ENCODE data around the gene PRR5L.
A peak's percentile ranks its signal among the peaks of the same experiment; 100 is the strongest.
"Not testable (repeated sequence)": the region's sequence is repeated elsewhere in the genome, so short reads cannot be mapped to it uniquely, and the experiment has no call there.

PRR5L gene

GRCh38 chr11:36469881-36470802, 174.1 kb downstream of the PRR5L start:
- no peak for DNase-seq

- DNase-seq, result peak; percentile 20
Measured at GRCh38 chr11:36471577-36471976, 175.5 kb downstream of the PRR5L start.

- DNase-seq, result no peak
Measured at GRCh38 chr11:36475192-36475591, 179.1 kb downstream of the PRR5L start.

- DNase-seq, result peak; percentile 52
Measured at GRCh38 chr11:36478700-36479329, 182.7 kb downstream of the PRR5L start.

- DNase-seq, result no peak
Measured at GRCh38 chr11:36480833-36481232, 184.7 kb downstream of the PRR5L start.

- DNase-seq, result not testable (repeated sequence)
Measured at GRCh38 chr11:36483042-36483441, 187.0 kb downstream of the PRR5L start.

- peak; percentile 39 for DNase-seq
Measured at GRCh38 chr11:36485298-36486002, 189.4 kb downstream of the PRR5L start.

- DNase-seq, result peak; percentile 54
Measured at GRCh38 chr11:36487619-36488018, 191.5 kb downstream of the PRR5L start.

GRCh38 chr11:36488096-36488495, 192.0 kb downstream of the PRR5L start:
- peak; percentile 23 for DNase-seq

GRCh38 chr11:36490026-36490806, 194.1 kb downstream of the PRR5L start:
- DNase-seq, result no peak

GRCh38 chr11:36492724-36493304, 196.7 kb downstream of the PRR5L start:
- peak; percentile 58 for DNase-seq

GRCh38 chr11:36493332-36493731, 197.2 kb downstream of the PRR5L start:
- DNase-seq, result no peak

- DNase-seq, result no peak
Measured at GRCh38 chr11:36498721-36499120, 202.6 kb downstream of the PRR5L start.

GRCh38 chr11:36499315-36499714, 203.2 kb downstream of the PRR5L start:
- DNase-seq, result no peak

- peak; percentile 83 for DNase-seq
Measured at GRCh38 chr11:36500315-36500721, 204.2 kb downstream of the PRR5L start.

- no peak for DNase-seq
Measured at GRCh38 chr11:36501236-36501635, 205.1 kb downstream of the PRR5L start.

- peak; percentile 16 for DNase-seq
Measured at GRCh38 chr11:36507824-36508489, 211.9 kb downstream of the PRR5L start.

- no peak for DNase-seq
Measured at GRCh38 chr11:36508743-36509142, 212.7 kb downstream of the PRR5L start.

- DNase-seq, result peak; percentile 56
Measured at GRCh38 chr11:36509201-36509639, 213.1 kb downstream of the PRR5L start.

- DNase-seq, result peak; percentile 87
Measured at GRCh38 chr11:36509694-36510593, 213.9 kb downstream of the PRR5L start, which contains the start of gene TRAF6. Gene TRAF6 (minus strand): TSS chr11:36510272. CDS start chr11:36501515, 8,757 bp downstream.
